Astrocyte (in vitro differentiated cells and primary cell): ENCODE data around the gene FOXL3.

Source experiments
- CTCF ChIP-seq: IDR thresholded peaks from 2 replicates; pipeline ENCODE4 v1.5.1; 2011; ENCODE audit warnings: low read depth, mild to moderate bottlenecking, inconsistent platforms, low read length, moderate library complexity; ENCODE audit not compliant: insufficient read depth
- EZH2 ChIP-seq: IDR thresholded peaks from 2 replicates; pipeline ENCODE4 v1.6.1; 2012; ENCODE audit warnings: mild to moderate bottlenecking, low read length, inconsistent platforms; ENCODE audit not compliant: insufficient read depth

- no peak for TF ChIP-seq CTCF
- TF ChIP-seq EZH2 = no peak
Observed at GRCh38 chr7:248732-249435, 41.1 kb upstream of the FOXL3 start.
